Measurements from ENCODE around the gene STX1A. TPM values are rescaled to one million over a fixed set of nuclear protein-coding genes. Genes with fewer than 3 reads are reported as not detected.
"Not testable (repeated sequence)": the region's sequence is repeated elsewhere in the genome, so short reads cannot be mapped to it uniquely, and the experiment has no call there.

STX1A gene
- total RNA-seq, 1 experiment from 2014 or later = 3.7 TPM

DNA sequence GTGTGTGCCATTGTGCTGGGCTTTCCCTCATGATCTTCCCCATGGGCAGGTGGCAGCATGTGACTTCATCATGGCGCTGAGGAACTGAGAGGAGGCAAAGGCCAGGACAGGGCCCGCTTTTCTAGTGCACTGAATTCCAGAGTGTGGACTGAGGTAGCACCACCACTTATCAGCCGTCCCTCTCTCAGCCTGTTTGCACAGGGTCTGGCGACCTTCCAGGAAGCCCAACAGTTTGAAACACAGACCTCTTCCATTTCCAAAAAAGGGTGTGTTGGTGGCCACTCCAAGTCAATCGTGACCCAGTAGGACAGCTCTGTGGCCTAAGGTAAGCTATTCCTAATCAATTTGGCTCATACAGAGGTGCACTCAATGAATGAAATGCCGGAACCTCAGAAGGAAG is 40.6 kb downstream of the STX1A start:
- H3K27me3 ChIP-seq (ENCODE audit: low read length) = no peaks in the 10 kb centered on the region
- H3K4me3 ChIP-seq (ENCODE audit: low read length) = no peak overlapping the region
- H3K27ac ChIP-seq (ENCODE audit: low read length) = no peak overlapping the region
- H3K4me2 ChIP-seq (ENCODE audit: low read depth, low read length, poor library complexity, severe bottlenecking) = no peak overlapping the region
- no peak overlapping the region for H3K9ac ChIP-seq (ENCODE audit: low read length)
- peaks cover 14% of the 10 kb centered on the region for H3K4me1 ChIP-seq (ENCODE audit: low read length)
- no peaks in the 10 kb centered on the region for H3K36me3 ChIP-seq (ENCODE audit: insufficient read depth, low read length)
- H3K79me2 ChIP-seq (ENCODE audit: low read length) = peaks cover 31% of the 10 kb centered on the region
- H3K9me2 ChIP-seq (replicated peaks; ENCODE audit: insufficient read depth, low read length) = no peaks in the 10 kb centered on the region
- H4K20me1 ChIP-seq (ENCODE audit: insufficient read depth, low read depth, low read length) = no peaks in the 10 kb centered on the region; the same call in 1 of the 2 replicates
- no peaks in the 10 kb centered on the region for H3K9me3 ChIP-seq (ENCODE audit: low read length)
- no peak overlapping the region for H2AFZ ChIP-seq (ENCODE audit: low read length)
- no peak for DNase-seq

DNA sequence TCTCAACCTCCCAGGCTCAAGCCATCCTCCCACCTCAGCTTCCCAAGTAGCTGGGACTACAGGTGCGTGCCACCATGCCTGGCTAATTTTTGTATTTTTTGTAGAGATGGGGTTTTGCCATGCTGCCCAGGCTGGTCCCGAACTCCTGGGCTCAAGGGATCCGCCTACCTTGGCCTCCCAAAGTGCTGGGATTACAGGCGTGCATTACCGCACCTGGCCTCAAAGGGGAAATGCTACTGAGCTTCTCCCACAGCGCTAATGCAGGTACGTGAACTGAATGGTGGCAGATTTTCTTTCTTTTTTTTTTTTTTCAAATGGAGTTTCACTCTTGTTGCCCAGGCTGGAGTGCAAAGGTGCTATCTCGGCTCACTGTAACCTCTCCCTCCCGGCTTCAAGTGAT is 43.4 kb downstream of the STX1A start:
- H3K27me3 ChIP-seq (ENCODE audit: low read length); H2AFZ ChIP-seq (ENCODE audit: low read length); H3K27ac ChIP-seq (ENCODE audit: low read length); H3K4me3 ChIP-seq (ENCODE audit: low read length); H3K9me3 ChIP-seq (ENCODE audit: low read length); H4K20me1 ChIP-seq (ENCODE audit: insufficient read depth, low read depth, low read length); H3K9me2 ChIP-seq (replicated peaks; ENCODE audit: insufficient read depth, low read length); H3K4me1 ChIP-seq (ENCODE audit: low read length); H3K4me2 ChIP-seq (ENCODE audit: low read depth, low read length, poor library complexity, severe bottlenecking); H3K9ac ChIP-seq (ENCODE audit: low read length); H3K79me2 ChIP-seq (ENCODE audit: low read length); DNase-seq; H3K36me3 ChIP-seq (ENCODE audit: insufficient read depth, low read length): not testable (repeated sequence)

DNA sequence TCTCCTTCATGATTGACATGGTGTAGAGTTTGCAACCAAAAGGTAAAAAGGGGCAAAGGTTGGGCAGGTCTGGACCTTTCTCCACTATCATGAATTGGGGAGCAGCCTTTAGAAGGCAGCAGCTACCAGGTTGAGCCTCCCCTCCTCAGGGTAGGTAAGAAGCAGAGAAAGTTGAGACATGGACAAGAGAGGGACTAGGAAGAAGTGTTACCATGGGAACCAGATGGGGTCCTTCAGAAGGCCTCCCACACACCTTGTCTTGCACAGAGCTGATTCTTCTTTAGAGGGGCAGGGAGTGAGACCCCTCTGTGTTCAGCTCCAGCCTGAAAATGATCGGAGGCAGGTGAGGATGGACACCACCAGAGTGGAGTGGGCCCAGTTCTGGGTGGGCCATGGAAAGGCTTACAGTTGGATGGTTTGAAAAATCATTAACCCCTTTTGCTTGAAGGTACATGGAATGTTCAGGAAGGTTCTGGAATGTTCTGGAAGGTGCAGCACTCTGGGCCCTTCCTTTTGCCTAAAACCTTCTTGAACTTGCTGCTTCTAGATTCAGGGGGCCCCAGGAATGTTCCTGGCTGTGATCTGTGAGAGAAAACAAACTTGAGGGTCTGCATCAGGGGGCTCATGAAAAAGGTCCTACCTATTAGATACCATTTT is 44.9 kb downstream of the STX1A start:
- Histone ChIP-seq H4K20me1 (ENCODE audit: insufficient read depth, low read depth, low read length) (no peaks in the 10 kb centered on the region; the same call in 1 of the 2 replicates), H3K4me1 (ENCODE audit: low read length) (no peaks in the 10 kb centered on the region), H3K27ac (ENCODE audit: low read length) (no peak overlapping the region), H3K9me3 (ENCODE audit: low read length) (no peaks in the 10 kb centered on the region), H3K9me2 (replicated peaks; ENCODE audit: insufficient read depth, low read length) (no peaks in the 10 kb centered on the region), H3K4me2 (ENCODE audit: low read depth, low read length, poor library complexity, severe bottlenecking) (no peak overlapping the region), H3K79me2 (ENCODE audit: low read length) (no peaks in the 10 kb centered on the region), H2AFZ (ENCODE audit: low read length) (no peak overlapping the region), H3K4me3 (ENCODE audit: low read length) (no peak overlapping the region), H3K27me3 (ENCODE audit: low read length) (no peaks in the 10 kb centered on the region), H3K36me3 (ENCODE audit: insufficient read depth, low read length) (no peaks in the 10 kb centered on the region), H3K9ac (ENCODE audit: low read length) (no peak overlapping the region)
- DNase-seq = no peak

DNA sequence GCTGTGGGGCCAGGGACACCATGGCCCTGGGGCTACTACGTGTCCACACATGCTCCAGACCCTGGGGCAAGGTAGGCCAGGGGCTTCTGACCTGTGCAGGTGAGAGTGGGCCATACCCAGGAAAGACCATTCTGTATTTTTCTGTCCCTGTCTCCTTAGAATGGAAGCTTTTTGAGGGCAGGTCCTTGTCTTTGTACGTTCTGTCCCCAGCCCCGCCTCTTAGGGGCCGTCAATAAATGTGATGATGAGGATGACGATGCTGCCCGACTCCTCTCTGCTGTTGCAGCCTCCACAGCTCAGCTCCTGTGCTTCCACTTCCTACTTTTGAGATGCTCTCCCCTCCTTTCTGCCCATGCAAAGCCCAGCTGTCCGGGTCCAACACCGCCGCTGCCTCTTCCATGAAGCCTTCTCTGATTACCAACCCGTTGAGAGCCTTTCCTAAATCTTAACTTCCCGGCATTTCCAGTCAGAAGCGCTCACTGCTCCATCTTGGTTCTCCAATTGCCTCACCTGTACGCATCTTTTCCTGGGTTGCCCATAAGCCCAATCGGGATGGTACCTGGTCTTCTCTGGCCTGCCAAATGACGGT is 47.5 kb downstream of the STX1A start:
- Histone ChIP-seq H3K36me3 (ENCODE audit: insufficient read depth, low read length) (no peaks in the 10 kb centered on the region), H3K4me2 (ENCODE audit: low read depth, low read length, poor library complexity, severe bottlenecking) (no peak overlapping the region), H2AFZ (ENCODE audit: low read length) (no peak overlapping the region), H3K27ac (ENCODE audit: low read length) (no peak overlapping the region), H3K27me3 (ENCODE audit: low read length) (no peaks in the 10 kb centered on the region), H3K9me3 (ENCODE audit: low read length) (no peaks in the 10 kb centered on the region), H4K20me1 (ENCODE audit: insufficient read depth, low read depth, low read length) (no peaks in the 10 kb centered on the region), H3K9me2 (replicated peaks; ENCODE audit: insufficient read depth, low read length) (no peaks in the 10 kb centered on the region), H3K9ac (ENCODE audit: low read length) (no peak overlapping the region), H3K4me1 (ENCODE audit: low read length) (peaks cover 2% of the 10 kb centered on the region; the same call in 1 of the 2 replicates), H3K4me3 (ENCODE audit: low read length) (no peak overlapping the region), H3K79me2 (ENCODE audit: low read length) (no peaks in the 10 kb centered on the region)
- no peak for DNase-seq

DNA sequence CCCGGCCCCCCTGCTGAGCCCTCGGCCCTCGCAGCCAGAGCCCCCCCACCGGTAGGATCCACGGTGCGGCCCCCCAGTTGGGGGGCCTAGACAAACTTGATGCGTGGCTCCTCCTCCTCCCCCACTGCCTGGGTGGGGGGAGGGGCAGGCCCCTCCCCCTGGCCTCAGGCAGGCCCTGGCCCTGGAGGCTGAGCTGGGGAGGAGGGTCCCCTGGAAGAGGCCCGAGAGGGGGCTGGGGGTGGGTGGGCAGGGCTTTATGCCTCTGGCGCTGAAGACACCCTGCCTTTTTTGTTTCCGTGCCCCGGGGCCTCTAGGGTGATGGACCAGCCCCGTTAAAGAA is 48.2 kb downstream of the STX1A start:
- Histone ChIP-seq H2AFZ (ENCODE audit: low read length) (no peak overlapping the region), H3K27me3 (ENCODE audit: low read length) (no peaks in the 10 kb centered on the region), H3K4me1 (ENCODE audit: low read length) (peaks cover 2% of the 10 kb centered on the region; the same call in 1 of the 2 replicates), H3K9ac (ENCODE audit: low read length) (no peak overlapping the region), H3K4me2 (ENCODE audit: low read depth, low read length, poor library complexity, severe bottlenecking) (no peak overlapping the region), H3K79me2 (ENCODE audit: low read length) (no peaks in the 10 kb centered on the region), H3K27ac (ENCODE audit: low read length) (no peak overlapping the region), H3K9me3 (ENCODE audit: low read length) (no peaks in the 10 kb centered on the region), H3K9me2 (replicated peaks; ENCODE audit: insufficient read depth, low read length) (no peaks in the 10 kb centered on the region), H4K20me1 (ENCODE audit: insufficient read depth, low read depth, low read length) (no peaks in the 10 kb centered on the region), H3K4me3 (ENCODE audit: low read length) (no peak overlapping the region), H3K36me3 (ENCODE audit: insufficient read depth, low read length) (no peaks in the 10 kb centered on the region)
- DNase-seq = no peak

DNA sequence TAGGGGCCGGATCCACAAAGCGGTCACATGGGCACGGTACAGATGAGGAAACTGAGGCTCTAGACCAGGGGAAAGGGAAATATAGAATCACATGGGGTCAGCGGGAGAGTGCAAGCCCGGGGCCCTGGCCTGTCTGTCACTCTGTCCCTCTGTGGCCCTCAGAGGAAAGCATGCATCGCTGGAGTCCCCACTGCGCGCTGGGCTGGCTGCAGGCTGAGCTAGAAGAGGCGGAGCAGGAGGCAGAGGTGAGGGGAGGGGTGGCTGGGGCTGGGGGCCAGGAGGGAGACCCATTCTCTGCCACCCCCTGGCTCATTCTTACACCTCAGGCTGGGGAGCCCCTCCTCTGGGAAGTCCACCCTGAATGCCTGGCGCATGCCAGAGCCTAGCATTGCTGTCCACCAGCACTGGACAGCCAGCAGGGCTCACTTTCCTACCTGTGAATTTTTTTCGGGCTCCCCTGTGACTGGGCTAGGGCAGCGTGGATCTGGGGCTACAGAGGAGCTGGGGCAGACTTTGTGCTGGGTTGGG is 49.5 kb downstream of the STX1A start:
- no peak overlapping the region for H3K9ac ChIP-seq (ENCODE audit: low read length)
- H3K4me2 ChIP-seq (ENCODE audit: low read depth, low read length, poor library complexity, severe bottlenecking) = no peak overlapping the region
- DNase-seq = no peak
- H4K20me1 ChIP-seq (ENCODE audit: insufficient read depth, low read depth, low read length) = no peaks in the 10 kb centered on the region
- no peak overlapping the region for H2AFZ ChIP-seq (ENCODE audit: low read length)
- no peaks in the 10 kb centered on the region for H3K79me2 ChIP-seq (ENCODE audit: low read length)
- H3K27ac ChIP-seq (ENCODE audit: low read length) = no peak overlapping the region
- no peaks in the 10 kb centered on the region for H3K36me3 ChIP-seq (ENCODE audit: insufficient read depth, low read length)
- no peaks in the 10 kb centered on the region for H3K9me3 ChIP-seq (ENCODE audit: low read length)
- H3K27me3 ChIP-seq (ENCODE audit: low read length) = no peaks in the 10 kb centered on the region
- H3K4me1 ChIP-seq (ENCODE audit: low read length) = peaks cover 2% of the 10 kb centered on the region; the same call in 1 of the 2 replicates
- no peak overlapping the region for H3K4me3 ChIP-seq (ENCODE audit: low read length)
- no peaks in the 10 kb centered on the region for H3K9me2 ChIP-seq (replicated peaks; ENCODE audit: insufficient read depth, low read length)

DNA sequence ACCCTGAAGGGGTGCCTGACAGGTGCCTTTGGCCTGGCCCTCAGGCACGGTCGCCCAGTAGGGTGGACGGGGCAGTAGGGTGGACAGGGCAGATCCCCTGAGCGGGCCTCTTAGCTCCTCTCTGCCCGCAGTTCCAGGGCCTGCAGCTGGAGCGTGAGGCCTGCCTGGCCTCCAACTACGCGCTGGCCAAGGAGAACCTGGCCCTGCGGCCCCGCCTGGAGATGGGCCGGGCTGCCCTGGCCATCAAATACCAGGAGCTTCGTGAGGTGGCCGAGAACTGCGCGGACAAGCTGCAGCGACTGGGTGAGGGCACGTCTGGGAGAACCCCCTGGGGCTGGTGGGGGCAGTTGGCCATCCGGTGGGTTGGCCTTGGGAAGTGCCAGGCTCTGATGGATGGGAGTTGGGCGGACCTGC is 50.2 kb downstream of the STX1A start:
- Histone ChIP-seq H3K9ac (ENCODE audit: low read length) (no peak overlapping the region), H4K20me1 (ENCODE audit: insufficient read depth, low read depth, low read length) (no peaks in the 10 kb centered on the region), H3K79me2 (ENCODE audit: low read length) (no peaks in the 10 kb centered on the region), H3K9me3 (ENCODE audit: low read length) (no peaks in the 10 kb centered on the region), H3K36me3 (ENCODE audit: insufficient read depth, low read length) (no peaks in the 10 kb centered on the region), H3K4me3 (ENCODE audit: low read length) (no peak overlapping the region), H3K9me2 (replicated peaks; ENCODE audit: insufficient read depth, low read length) (no peaks in the 10 kb centered on the region), H2AFZ (ENCODE audit: low read length) (no peak overlapping the region), H3K4me1 (ENCODE audit: low read length) (peaks cover 2% of the 10 kb centered on the region; the same call in 1 of the 2 replicates), H3K27me3 (ENCODE audit: low read length) (no peaks in the 10 kb centered on the region), H3K4me2 (ENCODE audit: low read depth, low read length, poor library complexity, severe bottlenecking) (no peak overlapping the region), H3K27ac (ENCODE audit: low read length) (no peak overlapping the region)
- DNase-seq = no peak

DNA sequence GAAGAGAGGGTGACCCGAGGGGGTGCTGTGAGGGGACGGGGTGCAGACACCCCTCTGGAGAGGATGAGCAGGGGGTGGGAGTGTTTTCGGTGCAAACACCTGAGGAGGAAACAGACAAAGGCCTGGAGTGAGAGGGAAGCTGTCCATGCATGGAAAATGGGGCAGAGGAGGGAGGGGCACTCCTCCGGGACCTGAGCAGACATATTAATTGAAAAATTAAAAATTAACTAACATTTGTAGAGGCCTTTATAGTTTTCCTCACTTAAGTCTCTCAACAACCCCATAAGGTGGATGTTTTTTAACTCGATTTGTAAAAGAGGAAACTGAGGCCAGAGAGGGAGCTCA is 50.6 kb downstream of the STX1A start:
- no peak for DNase-seq
- Histone ChIP-seq H3K79me2 (ENCODE audit: low read length) (no peaks in the 10 kb centered on the region), H3K4me3 (ENCODE audit: low read length) (no peak overlapping the region), H2AFZ (ENCODE audit: low read length) (no peak overlapping the region), H3K9me3 (ENCODE audit: low read length) (no peaks in the 10 kb centered on the region), H3K4me2 (ENCODE audit: low read depth, low read length, poor library complexity, severe bottlenecking) (no peak overlapping the region), H3K27me3 (ENCODE audit: low read length) (no peaks in the 10 kb centered on the region), H3K9ac (ENCODE audit: low read length) (no peak overlapping the region), H3K27ac (ENCODE audit: low read length) (no peak overlapping the region), H3K4me1 (ENCODE audit: low read length) (peaks cover 2% of the 10 kb centered on the region; the same call in 1 of the 2 replicates), H3K9me2 (replicated peaks; ENCODE audit: insufficient read depth, low read length) (no peaks in the 10 kb centered on the region), H3K36me3 (ENCODE audit: insufficient read depth, low read length) (no peaks in the 10 kb centered on the region), H4K20me1 (ENCODE audit: insufficient read depth, low read depth, low read length) (no peaks in the 10 kb centered on the region)

Measured in Karpas-422 (cell line).